22Rv1 (cell line): Measurements from ENCODE around the gene VWC2.

ENCODE experiments used
- ZFX ChIP-seq: fragments of 450-650 bp; IDR thresholded peaks from 2 replicates; pipeline ENCODE4 v1.6.1; 2017; ENCODE audit warnings: antibody characterized with exemption, borderline replicate concordance
- TF ChIP-seq, protein P1 (sequence below): fragments of 450-650 bp; IDR thresholded peaks from 2 replicates; pipeline ENCODE4 v1.5.1; 2017; ENCODE audit warnings: mild to moderate bottlenecking

DNA sequence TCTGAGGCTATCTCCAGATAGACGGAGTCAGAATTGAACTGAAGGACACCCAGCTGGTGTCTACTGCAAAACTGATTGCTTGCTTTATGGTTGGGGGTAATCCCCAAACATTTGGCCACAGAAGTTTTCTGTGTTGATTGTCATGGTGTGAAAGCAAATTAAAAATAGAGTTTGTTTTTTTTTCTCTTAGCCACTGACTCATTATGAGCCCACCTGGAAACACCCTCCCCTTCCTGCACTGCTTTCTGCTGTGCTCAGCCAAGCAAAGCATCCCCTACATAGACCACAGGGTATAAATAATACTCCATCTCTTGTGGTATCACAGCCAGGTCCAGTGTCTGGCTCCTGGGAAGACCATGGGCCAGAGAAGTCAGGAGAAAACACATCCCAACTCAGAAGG is 6.5 kb upstream of the VWC2 start:
- TF ChIP-seq, protein P1, sequence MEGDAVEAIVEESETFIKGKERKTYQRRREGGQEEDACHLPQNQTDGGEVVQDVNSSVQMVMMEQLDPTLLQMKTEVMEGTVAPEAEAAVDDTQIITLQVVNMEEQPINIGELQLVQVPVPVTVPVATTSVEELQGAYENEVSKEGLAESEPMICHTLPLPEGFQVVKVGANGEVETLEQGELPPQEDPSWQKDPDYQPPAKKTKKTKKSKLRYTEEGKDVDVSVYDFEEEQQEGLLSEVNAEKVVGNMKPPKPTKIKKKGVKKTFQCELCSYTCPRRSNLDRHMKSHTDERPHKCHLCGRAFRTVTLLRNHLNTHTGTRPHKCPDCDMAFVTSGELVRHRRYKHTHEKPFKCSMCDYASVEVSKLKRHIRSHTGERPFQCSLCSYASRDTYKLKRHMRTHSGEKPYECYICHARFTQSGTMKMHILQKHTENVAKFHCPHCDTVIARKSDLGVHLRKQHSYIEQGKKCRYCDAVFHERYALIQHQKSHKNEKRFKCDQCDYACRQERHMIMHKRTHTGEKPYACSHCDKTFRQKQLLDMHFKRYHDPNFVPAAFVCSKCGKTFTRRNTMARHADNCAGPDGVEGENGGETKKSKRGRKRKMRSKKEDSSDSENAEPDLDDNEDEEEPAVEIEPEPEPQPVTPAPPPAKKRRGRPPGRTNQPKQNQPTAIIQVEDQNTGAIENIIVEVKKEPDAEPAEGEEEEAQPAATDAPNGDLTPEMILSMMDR = no peak
- TF ChIP-seq ZFX = no peak
